GM19351 (cell line): Measurements from ENCODE around the gene ATP6V1C2.

Experiments used
- ATAC-seq: cut with Tn5 transposase; IDR thresholded peaks from one replicate; pipeline ENCODE4 v1.9.1; 2021; ENCODE audit warnings: mild to moderate bottlenecking, moderate library complexity; ENCODE audit not compliant: unreplicated experiment

Gene ATP6V1C2, protein sequence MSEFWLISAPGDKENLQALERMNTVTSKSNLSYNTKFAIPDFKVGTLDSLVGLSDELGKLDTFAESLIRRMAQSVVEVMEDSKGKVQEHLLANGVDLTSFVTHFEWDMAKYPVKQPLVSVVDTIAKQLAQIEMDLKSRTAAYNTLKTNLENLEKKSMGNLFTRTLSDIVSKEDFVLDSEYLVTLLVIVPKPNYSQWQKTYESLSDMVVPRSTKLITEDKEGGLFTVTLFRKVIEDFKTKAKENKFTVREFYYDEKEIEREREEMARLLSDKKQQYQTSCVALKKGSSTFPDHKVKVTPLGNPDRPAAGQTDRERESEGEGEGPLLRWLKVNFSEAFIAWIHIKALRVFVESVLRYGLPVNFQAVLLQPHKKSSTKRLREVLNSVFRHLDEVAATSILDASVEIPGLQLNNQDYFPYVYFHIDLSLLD

DNA sequence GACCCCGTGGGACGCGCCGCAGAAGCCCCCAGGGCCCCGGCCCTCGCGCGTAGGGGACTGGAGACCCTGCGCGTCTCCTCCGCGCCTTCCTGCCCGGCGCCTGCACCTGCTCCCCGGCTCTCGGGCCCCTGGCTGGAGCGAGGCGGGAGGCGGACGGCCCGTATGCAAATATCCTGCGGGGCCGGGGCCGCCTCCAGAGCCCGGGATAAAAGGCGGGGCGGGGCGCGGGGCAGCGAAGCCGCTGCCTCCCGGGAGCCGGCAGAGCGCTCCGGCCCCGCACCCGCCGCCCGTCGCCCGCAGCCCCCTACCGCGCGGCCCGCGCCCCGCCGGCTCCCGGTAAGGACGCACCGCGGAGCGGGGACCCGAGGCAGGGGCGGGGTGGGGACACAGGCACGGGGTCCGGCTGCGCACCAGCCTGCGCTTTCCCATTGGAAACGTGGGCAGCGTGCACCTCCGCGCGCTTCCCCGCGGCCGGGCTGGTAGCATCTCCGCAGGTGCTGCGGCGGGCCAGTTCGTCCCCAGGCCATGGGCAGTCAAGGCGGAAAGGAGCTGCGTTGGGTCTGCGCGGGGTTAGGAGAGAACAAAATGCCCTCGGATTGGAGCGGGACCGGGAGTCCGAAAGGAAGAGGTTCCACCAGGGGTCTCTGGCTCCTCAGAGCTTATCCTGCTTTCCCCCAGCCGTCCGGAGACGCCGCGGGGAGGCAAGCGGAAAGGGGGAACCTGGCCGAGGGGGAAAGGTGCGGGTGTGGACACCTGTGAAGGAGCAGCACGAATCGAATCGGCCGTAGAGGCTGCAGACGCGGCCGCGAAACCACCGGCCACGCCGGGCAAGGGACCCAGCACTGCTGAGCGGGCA lies at the start of gene ATP6V1C2:
ATP6V1C2 (plus strand) TSS at position 235 of the 856 bp plus-strand sequence. CDS start 1,220 bp downstream, outside the sequence.
- peak; percentile 77 for ATAC-seq

DNA sequence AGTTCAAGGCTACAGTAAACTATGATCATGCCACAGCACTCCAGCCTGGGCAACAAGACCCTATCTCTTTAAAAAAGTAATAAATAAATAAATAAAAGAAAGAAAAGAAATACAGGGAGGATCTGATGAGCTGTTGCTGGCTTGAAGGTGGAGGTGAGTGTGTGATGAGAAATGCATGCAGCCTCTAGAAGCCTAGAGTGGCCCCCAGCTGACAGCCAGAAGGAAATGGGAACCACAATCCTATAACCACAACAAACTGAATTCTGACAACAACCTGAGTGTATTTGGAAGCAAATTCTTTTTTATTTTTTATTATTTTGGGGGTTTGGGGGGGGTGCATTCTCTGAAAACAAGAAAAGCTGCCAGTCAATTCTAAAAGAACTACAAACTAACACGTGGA lies 46.3 kb upstream of the ATP6V1C2 start:
- ATAC-seq: no peak

DNA sequence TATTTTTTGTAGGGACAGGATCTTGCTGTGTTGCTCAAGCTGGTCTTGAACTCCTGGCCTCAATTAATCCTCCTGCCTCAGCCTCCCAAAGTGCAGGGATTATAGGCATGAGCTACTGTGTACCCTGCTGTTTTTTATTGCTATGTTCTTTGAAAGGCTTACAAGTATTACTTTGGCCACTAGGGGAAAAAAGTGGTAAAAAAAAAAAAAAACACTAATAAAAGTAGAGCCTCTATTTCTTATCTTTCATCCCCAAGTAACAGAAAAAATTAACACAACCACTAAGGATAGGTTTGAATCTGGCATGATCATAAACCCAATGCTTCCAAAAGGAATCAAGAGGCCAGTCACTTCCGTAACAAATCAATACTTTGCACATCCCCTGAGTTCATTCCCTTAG lies 43.2 kb upstream of the ATP6V1C2 start:
- ATAC-seq: no peak

DNA sequence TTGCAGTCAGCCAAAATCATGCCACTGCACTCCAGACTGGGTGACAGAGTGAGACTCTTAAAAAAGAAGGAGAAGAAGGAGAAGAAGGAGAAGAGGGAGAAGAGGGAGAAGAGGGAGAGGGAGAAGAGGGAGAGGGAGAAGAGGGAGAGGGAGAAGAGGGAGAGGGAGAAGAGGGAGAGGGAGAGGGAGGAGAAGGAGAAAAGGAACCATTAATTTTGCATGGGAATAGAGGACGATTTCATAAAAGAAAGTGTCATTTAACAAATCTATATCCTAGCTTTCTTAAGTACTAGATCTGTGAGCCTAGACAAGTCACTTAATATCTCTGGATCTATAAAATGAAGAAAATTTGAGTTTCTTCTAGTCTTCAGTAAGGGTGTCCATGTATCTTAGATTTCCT lies 41.2 kb upstream of the ATP6V1C2 start:
- no peak for ATAC-seq

DNA sequence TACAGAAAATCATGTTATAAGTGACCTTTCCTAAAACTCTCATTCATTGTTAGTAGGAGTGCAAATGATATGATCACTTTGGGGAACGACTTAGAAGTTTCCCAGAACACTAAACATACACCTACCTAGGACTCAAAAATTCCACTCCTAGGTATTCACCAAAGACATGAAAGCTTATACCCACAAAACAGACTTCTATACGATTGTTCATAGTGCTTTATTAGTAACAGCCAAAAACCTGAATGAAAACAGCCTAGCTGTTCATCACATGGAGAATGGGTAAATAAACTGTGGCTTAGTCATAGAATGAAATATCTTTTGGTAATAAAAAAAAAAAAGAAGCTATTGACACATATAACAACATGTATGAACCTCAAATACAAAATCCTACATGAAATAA lies 40.5 kb upstream of the ATP6V1C2 start:
- no peak for ATAC-seq

DNA sequence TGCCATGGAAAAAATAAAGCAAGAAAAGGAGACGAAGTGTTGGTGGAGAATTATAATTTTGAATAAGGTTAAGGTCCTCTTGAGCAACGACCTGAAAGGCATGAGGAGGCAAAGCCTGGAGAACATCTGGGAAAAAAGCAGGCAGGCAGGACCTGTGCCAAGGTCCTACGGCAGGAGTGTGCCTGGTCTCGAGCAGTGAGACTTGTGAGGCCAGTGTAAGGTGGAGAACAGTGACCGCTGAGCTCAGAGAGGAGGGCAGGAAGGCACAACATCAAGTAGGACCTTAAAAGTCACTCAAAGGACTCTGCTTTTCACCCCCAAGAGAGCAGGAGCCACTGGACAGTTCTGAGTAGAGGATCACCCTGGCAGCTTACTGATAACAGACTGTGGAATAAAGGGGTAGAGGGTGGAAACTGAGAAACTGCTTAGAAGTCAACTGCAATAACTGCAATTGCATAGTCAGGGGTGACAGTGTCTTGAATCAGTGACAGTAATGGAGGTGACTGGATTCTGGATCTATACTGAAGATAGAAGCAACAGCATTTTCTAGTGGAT lies 35.2 kb upstream of the ATP6V1C2 start:
- no peak for ATAC-seq

DNA sequence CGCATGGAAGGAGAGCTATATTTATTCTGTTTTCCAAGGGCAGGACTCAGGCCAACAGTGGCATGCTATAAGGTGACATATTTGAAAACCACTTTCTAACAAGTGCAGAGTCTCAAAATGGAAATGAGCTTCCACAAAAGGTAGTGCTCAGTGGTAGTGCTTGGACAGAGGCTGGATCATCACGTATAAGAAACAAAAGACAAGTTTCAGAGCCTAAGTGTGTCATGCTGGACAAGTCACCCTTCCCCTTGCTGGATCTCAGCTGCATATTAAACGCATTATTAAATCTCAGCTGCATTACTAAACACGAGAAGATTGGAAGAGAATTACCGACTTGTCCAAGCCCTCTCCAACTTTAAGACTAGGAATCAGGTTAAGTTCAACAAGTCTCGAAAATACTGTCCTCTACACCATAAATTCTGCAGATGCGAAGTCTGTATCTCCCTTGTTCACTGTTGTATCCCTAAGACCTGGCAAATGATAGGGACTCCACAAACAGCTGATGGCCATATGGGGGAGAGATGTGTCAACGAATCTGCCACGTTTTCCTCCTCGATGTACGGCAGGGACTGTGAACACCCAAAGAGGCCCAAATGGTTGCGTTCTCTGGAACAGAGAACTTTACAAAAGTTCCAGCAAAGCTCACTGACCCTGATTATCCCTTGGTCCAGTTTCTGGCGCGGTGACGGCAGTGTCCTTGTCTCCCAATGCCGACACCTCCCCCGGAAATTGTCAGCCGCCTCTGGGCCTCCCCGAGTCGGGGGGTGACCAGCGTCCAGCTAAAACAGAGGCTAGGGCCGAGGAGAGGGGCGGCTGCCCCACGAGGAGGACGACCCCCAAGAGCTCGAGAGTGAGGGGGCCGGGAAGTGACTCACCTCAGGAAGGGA lies 32.3 kb upstream of the ATP6V1C2 start:
- peak; percentile 25 for ATAC-seq

DNA sequence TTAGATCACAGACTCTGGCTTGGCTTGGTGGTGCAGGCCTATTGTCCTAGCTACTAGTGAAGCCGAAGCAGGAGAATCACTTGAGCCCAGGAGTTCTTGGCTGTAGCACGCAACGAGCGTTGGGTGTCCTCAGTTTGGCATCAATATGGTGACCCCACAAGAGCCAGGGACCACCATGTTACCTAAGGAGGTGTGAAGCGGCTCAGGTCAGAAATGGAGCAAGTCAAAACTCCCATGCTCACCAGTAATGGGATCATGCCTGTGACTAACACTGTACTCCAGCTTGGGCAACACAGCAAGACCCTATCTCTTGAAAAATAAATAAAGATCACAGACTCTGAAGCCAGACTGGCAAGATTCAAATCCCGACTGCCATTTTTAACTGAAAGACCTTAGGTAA lies 29.9 kb upstream of the ATP6V1C2 start:
- ATAC-seq: no peak

DNA sequence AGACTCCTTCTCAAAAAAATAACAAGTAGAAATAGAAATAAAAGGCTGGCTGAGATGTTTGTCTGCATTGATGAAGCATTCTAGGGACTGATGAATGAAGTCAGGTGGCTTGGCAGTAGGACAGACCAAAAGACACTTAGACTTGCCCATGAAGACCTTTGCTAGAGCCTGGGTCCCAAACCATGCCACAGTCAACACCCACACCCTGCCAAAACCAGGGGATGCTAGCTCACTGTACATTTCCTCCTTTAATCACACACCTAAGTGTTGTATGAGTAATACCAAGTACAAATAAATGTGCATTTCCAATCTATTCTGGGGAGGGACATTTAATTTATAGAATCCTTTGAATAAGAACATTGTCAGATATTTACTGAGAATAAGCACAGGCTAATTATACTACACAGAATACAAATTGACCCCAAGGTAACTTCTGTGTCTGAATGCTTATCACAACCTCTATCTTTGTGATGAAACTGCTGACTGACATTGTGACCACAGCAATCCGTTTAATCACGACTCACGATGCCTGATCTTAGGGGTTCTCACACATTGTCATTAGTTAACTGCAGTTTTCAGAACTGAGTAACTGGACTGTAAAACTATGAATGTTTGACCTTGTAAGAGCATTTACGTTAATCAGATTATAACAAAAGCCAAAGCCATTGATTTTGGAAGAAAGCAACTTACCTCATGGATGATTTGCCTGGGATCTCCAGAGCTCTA lies 21.2 kb upstream of the ATP6V1C2 start:
- no peak for ATAC-seq

DNA sequence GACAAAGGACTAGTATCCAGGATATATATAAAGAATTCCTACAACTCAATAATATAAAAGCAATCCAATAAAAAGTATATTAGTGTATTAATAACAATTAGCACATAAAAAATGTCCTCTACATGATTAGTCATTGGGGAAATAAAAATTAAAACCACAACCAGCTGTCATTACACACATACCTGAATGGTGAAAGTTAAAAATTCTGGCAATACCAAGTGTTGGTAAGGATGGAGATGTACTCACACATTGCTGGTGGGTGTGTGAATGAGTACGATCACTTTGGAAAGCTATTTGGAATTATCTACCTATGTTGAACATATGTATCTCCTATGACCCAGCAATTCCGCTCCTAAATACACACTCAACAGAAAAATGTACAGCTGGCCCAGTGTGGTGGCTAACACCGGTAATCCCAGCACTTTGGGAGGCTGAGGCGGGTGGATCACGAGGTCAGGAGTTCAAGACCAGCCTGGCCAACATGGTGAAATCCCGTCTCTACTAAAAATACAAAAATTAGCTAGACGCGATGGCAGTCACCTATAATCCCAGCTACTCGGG lies 17.3 kb upstream of the ATP6V1C2 start:
- no peak for ATAC-seq

DNA sequence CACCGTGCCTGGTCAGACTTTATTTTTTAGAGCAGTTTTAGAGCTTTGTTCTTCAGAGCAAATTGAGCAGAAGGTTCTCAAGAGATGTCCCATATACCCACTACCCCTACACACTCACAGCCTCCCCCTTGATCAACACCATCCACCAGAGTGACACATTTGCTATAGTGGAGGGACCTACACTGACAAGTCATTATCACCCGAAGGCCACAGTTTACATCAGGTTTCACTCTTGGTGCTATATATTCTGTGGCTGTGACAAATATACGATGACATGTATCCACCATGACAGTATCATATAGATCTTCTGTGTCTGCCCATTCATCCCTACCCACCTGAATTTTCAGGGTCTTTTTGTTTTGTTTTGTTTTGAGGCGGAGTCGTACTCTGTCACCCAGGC lies 15.4 kb upstream of the ATP6V1C2 start:
- ATAC-seq: no peak

DNA sequence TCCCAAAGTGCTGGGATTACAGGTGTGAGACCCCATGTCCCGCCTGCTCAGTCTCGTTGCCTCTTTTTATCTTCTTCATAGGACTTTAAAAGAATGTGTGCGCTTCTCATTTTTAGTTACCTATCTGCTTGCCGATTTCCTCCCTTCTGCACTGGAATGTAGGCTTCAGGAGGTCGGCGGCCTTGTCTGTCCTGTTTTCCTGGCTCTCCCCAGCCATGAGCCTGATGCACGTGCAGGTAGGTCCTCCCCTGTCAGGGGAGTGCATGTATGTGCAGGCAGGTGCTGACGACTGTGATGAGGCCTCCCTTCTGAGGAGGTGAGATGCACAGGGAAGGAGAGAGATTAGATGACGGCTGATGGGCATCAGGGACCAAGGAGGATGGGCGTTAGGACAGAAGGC lies 13.6 kb upstream of the ATP6V1C2 start:
- ATAC-seq: no peak

DNA sequence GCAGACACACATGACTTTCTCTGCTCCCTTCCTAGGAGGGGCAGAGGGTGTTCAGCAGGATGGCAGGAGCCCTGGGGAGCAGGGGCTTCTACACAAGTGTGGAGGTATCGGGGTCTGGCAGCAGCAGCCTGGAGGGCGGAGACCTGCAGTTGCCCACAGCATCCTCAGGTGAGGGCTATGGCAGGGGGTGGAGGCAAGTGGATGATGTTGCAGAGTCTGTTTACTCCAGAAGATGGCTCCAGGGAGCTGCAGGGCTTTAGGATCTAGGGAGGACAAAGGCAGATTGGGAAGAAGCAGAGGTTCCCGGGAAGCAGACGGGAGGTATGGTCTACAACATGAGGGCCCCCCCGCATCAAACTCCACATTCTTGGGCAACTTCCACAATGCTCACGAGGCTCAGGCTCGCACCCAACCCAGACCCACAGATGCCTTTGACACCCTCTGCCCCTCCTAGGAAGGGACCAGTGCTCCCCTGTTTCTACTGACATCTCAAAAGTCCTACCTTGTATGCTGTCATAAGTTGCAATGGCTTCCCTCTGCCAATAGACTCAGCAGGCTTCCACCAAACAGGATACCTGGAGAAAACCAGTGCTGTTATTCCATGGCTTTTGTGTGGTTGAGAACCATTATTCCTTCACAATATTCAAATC lies 12.0 kb upstream of the ATP6V1C2 start:
- no peak for ATAC-seq

DNA sequence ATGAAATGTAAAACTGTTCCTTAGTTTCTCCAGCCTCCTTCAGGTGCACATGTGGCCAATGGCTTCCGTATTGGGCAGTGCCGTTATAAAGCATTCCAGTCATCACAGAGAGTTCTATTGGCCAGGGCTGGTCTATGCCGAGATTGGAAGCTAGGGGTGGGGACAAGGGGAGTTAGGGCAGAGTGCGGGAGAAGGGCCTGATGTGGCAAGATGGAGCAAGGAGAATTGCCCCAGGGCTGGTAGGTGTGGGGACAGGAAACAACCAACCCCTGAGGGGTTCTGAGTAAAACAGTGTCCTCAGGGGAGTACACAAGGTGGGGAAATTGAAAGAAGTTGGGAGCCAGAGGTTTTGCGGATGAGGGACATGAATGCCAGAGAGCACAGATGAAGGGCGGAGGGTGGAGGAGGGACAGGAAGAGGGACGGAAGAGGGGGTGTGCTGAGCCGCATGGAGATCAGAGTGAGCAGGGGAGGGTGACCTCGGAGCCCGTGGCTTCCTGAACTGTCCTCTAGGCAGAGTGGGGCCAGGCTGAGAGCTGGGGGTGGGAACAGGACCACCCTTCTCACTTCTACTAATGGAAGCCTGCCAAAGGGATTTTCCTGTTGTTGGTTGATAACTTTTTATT lies 9.1 kb upstream of the ATP6V1C2 start:
- no peak for ATAC-seq

DNA sequence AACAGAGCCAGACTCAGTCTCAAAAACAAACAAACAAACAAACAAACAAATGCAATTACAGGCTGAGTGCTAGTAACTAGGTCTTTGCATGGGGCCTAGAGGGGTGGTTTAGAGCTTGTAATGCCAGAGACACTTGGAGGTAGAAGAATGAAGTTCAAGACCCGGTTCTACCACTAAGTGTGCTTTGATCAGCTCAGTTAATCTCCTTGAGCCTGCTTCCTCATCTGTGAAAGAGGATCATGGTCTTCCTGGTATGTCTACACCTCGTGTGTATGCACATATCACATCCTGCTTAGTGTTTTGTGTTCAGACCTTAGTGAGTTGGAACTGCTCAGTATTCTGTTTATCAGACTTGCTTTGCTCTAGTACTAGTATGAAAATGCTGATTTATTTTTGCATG lies 4.8 kb upstream of the ATP6V1C2 start:
- ATAC-seq: no peak

DNA sequence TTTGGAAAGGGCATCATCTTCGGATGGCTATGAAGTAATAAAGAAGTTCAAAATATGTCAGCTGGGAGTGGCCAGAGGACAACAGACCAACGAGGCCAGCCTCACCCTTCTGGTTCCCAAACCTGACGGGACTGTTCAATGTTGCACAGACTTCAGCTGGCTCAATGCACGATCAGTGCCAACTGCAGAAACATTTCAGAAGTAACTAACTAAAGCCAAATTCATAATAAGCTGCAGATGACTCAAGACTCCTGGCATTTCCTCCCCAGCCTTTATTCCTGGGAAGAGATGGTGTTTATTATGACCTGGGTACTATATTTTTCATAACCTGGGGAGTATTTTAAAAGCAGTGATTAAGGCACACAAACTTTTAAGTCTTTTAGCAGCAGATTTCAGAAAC lies 3.8 kb upstream of the ATP6V1C2 start:
- no peak for ATAC-seq

DNA sequence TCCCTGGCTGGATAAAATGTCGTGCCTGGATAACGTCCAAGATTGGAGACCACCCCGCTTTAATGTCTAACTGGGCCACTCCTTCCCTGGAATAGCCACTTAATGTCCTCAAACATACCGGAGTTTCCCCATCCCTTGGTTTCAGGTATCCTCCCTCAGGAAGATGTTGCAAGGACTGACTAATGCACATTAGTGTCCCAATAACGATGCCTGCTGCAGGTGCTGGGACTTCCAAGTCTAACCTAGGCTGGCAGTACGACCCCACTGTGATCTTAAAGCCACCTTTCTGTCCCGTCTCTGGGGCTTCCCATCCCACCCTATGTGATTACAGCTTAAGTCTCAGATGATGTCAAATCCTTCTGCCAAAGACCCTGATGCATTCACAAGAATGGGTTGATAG lies 1.1 kb upstream of the ATP6V1C2 start:
- no peak for ATAC-seq

DNA sequence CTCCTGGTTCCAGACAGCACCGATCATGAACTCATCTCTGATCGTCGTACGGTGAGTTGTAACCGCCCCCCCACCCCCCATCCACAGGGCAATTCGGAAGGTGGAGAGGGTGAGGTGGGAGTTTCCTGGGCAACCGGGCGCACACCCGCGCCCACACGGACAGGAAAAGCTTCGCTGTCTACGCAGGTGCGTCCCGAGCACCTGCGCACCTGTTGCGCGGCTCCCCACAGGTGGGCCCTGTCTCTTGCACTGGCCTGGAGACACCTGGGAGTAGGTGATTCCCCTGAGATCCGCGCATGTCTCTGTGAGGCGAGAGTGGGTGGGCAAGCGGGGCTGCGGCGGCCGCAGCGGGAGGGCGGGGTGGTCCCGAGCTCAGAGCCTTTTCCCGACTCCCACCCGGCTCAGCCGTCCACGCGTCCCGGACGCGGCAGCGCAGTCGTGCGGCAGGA lies 459 bp upstream of the ATP6V1C2 start:
- ATAC-seq: peak; percentile 34
